Kidney (tissue), 14 donors: ENCODE data around the gene SNTB2. TPM values are rescaled to one million over a fixed set of nuclear protein-coding genes. Genes with fewer than 3 reads are reported as not detected.

Experiments
- DNase-seq, 5 donors: peaks; one replicate each; pipeline ENCODE4 v3.0.0-alpha.2; 2013 to 2020
- FAIRE-seq: peaks from 2 replicates; lab custom pipeline; 2012; peaks lifted over from hg19 to GRCh38; lab: Jason Lieb, UNC
- H3K27ac ChIP-seq, 2 donors: one replicate each; pipeline ENCODE4 v1.7.0; 2013; ENCODE audit warnings: low read depth in 2 of 2, low read length in 2 of 2, inconsistent platforms in 1 of 2
- H3K27me3 ChIP-seq: one replicate; pipeline ENCODE4 v1.7.1; 2013; ENCODE audit warnings: low read length, inconsistent platforms; ENCODE audit not compliant: control insufficient read depth, insufficient read depth
- H3K36me3 ChIP-seq, 3 donors: one replicate each; pipeline versions ENCODE4 v1.7.0 to v1.7.1; 2013; ENCODE audit warnings: low read length in 3 of 3, control low read depth in 1 of 3, inconsistent platforms in 1 of 3; ENCODE audit not compliant: insufficient read depth in 3 of 3, control insufficient read depth in 2 of 3
- H3K4me1 ChIP-seq, 3 donors: one replicate each; pipeline versions ENCODE4 v1.7.0 to v1.7.1; 2013; ENCODE audit warnings: low read length in 3 of 3, inconsistent platforms in 1 of 3, low read depth in 1 of 3; ENCODE audit not compliant: control insufficient read depth in 2 of 3, insufficient read depth in 2 of 3
- H3K4me3 ChIP-seq, 3 donors: one replicate each; pipeline versions ENCODE4 v1.7.0 to v1.8.1; 2013; ENCODE audit warnings: low read length in 3 of 3, control low read depth in 1 of 3, inconsistent platforms in 1 of 3
- H3K9ac ChIP-seq, 3 donors: one replicate each; pipeline versions ENCODE4 v1.7.0 to v1.7.1; 2013; ENCODE audit warnings: low read length in 3 of 3, control low read depth in 1 of 3, inconsistent platforms in 1 of 3
- H3K9me3 ChIP-seq, 3 donors: one replicate each; pipeline versions ENCODE4 v1.7.0 to v1.7.1; 2013; ENCODE audit warnings: low read length in 3 of 3, control low read depth in 1 of 3, inconsistent platforms in 1 of 3; ENCODE audit not compliant: control insufficient read depth in 2 of 3, insufficient read depth in 1 of 3
- intact Hi-C: fragments of 100-400 bp; cut with DNase I; formaldehyde crosslinking; loops from one replicate; pipeline ENCODE4 v1.11.1; 2022
- polyA plus RNA-seq: library from polyadenylated mRNA; stranded (reverse); fragments of 350-450 nt; fragmentation: Illumina TruSeq; extraction: RNeasy Lipid Tissue Mini Kit (QIAGEN cat#74804); gene quantifications from one replicate; pipeline ENCODE4 v1.2.3, GENCODE V29; 2014; ENCODE audit warnings: low read depth, low replicate concordance; ENCODE audit not compliant: insufficient read depth
- total RNA-seq: library from RNA; stranded (reverse); fragmentation: NEBNext Ultra II Directional; extraction: Animal tissue kit (Norgen Biotek cat#: 25700); gene quantifications from one replicate; pipeline ENCODE4 v1.2.1, GENCODE V29; 2021
- TF ChIP-seq, protein P1 (sequence below): IDR thresholded peaks from 3 replicates; pipeline ENCODE4 v1.5.1; 2012; ENCODE audit warnings: mild to moderate bottlenecking, moderate library complexity, borderline replicate concordance; ENCODE audit not compliant: insufficient read depth; ENCODE audit errors: extremely low read depth
- donor health status: control.
- donor health status: control.
- donor health status: control.
- donor health status: control.
- donor health status: control.
- donor health status: DM: yes; HTN: yes; CAD: no.
- donor health status: Normal renal cell carcinoma (clear cell type).

Gene SNTB2
- total and polyA plus RNA-seq, 2 donors from 2014 or later, result 4.8 to 45.1 TPM

DNA sequence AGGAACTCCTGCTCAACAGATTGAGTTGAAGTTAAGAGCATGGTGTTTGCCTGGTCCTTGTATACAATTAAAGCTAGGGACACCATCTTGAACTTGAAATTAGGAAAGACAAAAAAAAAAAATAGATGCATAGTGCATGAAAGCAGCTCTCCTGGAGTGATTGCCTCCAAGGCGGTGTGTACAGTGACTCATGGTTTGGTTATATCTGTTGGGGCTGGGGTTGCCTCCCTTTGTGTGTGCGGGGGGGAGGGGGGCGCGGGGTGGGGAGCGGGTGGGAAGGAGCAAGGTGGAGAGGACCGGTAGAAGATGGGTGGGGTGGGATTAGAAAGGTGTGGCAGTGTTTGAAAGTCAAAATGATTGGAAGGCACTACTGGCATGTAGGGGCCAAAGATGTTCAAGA is 161.3 kb downstream of the SNTB2 start:
- H3K36me3 ChIP-seq, result no peaks in the 10 kb centered on the region
- no peak for DNase-seq

DNA sequence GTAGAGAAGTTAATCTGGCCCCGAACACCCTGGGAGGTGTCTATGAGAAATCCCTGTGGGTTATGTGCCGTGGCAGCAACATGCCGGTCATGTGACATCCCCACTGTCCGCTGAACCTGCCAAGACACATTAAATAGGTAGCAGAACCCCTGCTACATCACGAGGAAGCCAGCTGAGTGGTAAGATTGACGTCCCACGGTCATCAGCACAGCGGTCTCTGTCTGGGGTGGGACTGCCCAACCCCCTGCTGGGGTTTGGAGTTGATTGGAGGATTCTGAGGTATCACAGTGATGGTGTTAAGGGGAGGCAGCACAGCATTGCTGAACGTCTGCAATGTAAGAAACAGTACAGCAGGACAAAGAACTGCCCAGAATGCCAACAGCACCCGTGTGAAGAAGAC is 162.6 kb downstream of the SNTB2 start:
- Histone ChIP-seq H3K4me1 (peaks cover 0 to 3% (median 0%) of the 10 kb centered on the region in 3 donors), H3K27ac (no peak overlapping the region), H3K36me3 (no peaks in the 10 kb centered on the region), H3K4me3 (no peak overlapping the region), H3K27me3 (no peaks in the 10 kb centered on the region), H3K9ac (no peak overlapping the region), H3K9me3 (no peaks in the 10 kb centered on the region)
- no peak for FAIRE-seq
- no peak for DNase-seq
- intact Hi-C loops, result no loop called here
- TF ChIP-seq, protein P1, sequence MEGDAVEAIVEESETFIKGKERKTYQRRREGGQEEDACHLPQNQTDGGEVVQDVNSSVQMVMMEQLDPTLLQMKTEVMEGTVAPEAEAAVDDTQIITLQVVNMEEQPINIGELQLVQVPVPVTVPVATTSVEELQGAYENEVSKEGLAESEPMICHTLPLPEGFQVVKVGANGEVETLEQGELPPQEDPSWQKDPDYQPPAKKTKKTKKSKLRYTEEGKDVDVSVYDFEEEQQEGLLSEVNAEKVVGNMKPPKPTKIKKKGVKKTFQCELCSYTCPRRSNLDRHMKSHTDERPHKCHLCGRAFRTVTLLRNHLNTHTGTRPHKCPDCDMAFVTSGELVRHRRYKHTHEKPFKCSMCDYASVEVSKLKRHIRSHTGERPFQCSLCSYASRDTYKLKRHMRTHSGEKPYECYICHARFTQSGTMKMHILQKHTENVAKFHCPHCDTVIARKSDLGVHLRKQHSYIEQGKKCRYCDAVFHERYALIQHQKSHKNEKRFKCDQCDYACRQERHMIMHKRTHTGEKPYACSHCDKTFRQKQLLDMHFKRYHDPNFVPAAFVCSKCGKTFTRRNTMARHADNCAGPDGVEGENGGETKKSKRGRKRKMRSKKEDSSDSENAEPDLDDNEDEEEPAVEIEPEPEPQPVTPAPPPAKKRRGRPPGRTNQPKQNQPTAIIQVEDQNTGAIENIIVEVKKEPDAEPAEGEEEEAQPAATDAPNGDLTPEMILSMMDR, result no peak

More for the DNA sequence above, 161.3 kb downstream of the SNTB2 start:
- no peak overlapping the region for H3K4me3 ChIP-seq
- no peak overlapping the region for H3K27ac ChIP-seq
- no peak overlapping the region for H3K9ac ChIP-seq
- TF ChIP-seq, protein P1, result no peak
- no peaks in the 10 kb centered on the region for H3K9me3 ChIP-seq
- no peaks in the 10 kb centered on the region for H3K27me3 ChIP-seq
- intact Hi-C loops, result no loop called here
- peaks cover 0 to 3% (median 0%) of the 10 kb centered on the region in 3 donors for H3K4me1 ChIP-seq
- FAIRE-seq, result no peak

DNA sequence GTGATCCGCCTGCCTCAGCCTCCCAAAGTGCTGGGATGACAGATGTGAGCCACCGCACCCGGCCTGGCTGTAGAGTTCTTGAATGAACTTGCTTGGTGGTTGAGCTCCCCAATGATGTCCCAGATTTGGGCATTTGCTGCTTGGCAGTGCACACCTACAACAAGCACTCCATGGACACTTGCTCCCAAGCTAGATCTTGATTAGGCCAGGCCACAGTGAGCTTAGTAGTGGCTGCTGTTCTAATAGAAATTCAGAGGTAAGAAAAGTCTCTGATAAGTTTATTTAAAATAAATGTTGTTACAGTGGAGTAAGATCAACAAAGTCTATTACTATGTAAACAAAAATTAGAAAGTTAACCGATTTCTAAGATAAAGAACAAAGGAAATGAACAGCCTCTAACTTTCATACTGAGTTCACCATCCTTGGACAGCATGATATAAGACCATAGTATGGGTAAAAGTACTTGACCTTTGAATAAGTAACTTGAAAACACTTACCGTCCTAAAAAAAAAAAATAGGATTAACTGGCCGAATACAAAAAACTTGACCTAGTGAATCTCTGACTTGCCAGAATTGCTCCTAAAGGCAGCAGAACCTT is 163.7 kb downstream of the SNTB2 start:
- no peak overlapping the region for H3K4me3 ChIP-seq
- no peak overlapping the region for H3K27ac ChIP-seq
- intact Hi-C loops, result no loop called here
- H3K4me1 ChIP-seq, result peaks cover 0 to 3% (median 0%) of the 10 kb centered on the region in 3 donors
- H3K9ac ChIP-seq, result no peak overlapping the region
- H3K9me3 ChIP-seq, result no peaks in the 10 kb centered on the region
- FAIRE-seq, result no peak
- H3K36me3 ChIP-seq, result peaks cover 0 to 4% (median 0%) of the 10 kb centered on the region in 3 donors
- TF ChIP-seq, protein P1, result no peak
- no peaks in the 10 kb centered on the region for H3K27me3 ChIP-seq
- no peak for DNase-seq
